ENCODE measurements around the gene ALPL. TPM values are rescaled to one million over a fixed set of nuclear protein-coding genes. Genes with fewer than 3 reads are reported as not detected.

The ALPL gene
- polyA plus RNA-seq, 1 donor from 2014 or later, result 0.42 TPM

GRCh38 chr1:21604208-21604957 lies 95.2 kb downstream of the ALPL start:
- Histone ChIP-seq H3K36me3 (ENCODE audit: insufficient read depth, low read length) (no peaks in the 10 kb centered on the region), H3K9ac (ENCODE audit: low read length) (no peak overlapping the region), H3K4me2 (ENCODE audit: low read length) (no peak overlapping the region), H2AFZ (ENCODE audit: low read depth, low read length) (no peak overlapping the region), H3K9me2 (ENCODE audit: insufficient read depth, low read length) (no peaks in the 10 kb centered on the region), H3K9me3 (ENCODE audit: low read length) (no peaks in the 10 kb centered on the region), H3K27ac (ENCODE audit: low read length) (no peak overlapping the region), H3K79me2 (replicated peaks; ENCODE audit: insufficient read depth, low read length) (no peaks in the 10 kb centered on the region), H3K27me3 (ENCODE audit: insufficient read depth, low read depth, low read length) (no peaks in the 10 kb centered on the region), H3K4me3 (ENCODE audit: low read length) (no peak overlapping the region), H3F3A (ENCODE audit: insufficient read depth, low read length, poor library complexity, severe bottlenecking) (no peaks in the 10 kb centered on the region), H4K20me1 (ENCODE audit: insufficient read depth) (no peaks in the 10 kb centered on the region)
- TF ChIP-seq REST (IDR thresholded peaks at IDR 0.05; ENCODE audit: borderline replicate concordance) (no peak), EP300 (conservative IDR thresholded peaks at IDR 0.05; ENCODE audit: poor library complexity, severe bottlenecking) (no peak), POLR2AphosphoS5 (IDR thresholded peaks at IDR 0.05) (no peak), TAF1 (IDR thresholded peaks at IDR 0.05; ENCODE audit: low read depth) (no peak), CTCF (IDR thresholded peaks at IDR 0.05; ENCODE audit: poor library complexity, severe bottlenecking) (no peak), SMC3 (conservative IDR thresholded peaks at IDR 0.05; ENCODE audit: poor library complexity) (no peak), RAD21 (conservative IDR thresholded peaks at IDR 0.05) (no peak), EZH2 (IDR thresholded peaks at IDR 0.05; ENCODE audit: borderline replicate concordance, insufficient read depth, low read length, poor library complexity, severe bottlenecking) (no peak), MXI1 (conservative IDR thresholded peaks at IDR 0.05; ENCODE audit: poor library complexity, severe bottlenecking) (no peak)

GRCh38 chr1:21605012-21605715 lies 95.9 kb downstream of the ALPL start:
- TF ChIP-seq TAF1 (IDR thresholded peaks at IDR 0.05; ENCODE audit: low read depth) (no peak), RAD21 (conservative IDR thresholded peaks at IDR 0.05) (no peak), POLR2AphosphoS5 (IDR thresholded peaks at IDR 0.05) (no peak), CTCF (IDR thresholded peaks at IDR 0.05; ENCODE audit: poor library complexity, severe bottlenecking) (no peak), MXI1 (conservative IDR thresholded peaks at IDR 0.05; ENCODE audit: poor library complexity, severe bottlenecking) (no peak), SMC3 (conservative IDR thresholded peaks at IDR 0.05; ENCODE audit: poor library complexity) (no peak)
- H3K9ac ChIP-seq (ENCODE audit: low read length), result no peak overlapping the region
- H3K9me2 ChIP-seq (ENCODE audit: insufficient read depth, low read length), result no peaks in the 10 kb centered on the region
- no peak overlapping the region for H2AFZ ChIP-seq (ENCODE audit: low read depth, low read length)
- no peak overlapping the region for H3K4me3 ChIP-seq (ENCODE audit: low read length)
- H3K27me3 ChIP-seq (ENCODE audit: insufficient read depth, low read depth, low read length), result no peaks in the 10 kb centered on the region
- no peak overlapping the region for H3K27ac ChIP-seq (ENCODE audit: low read length)
- no peaks in the 10 kb centered on the region for H3F3A ChIP-seq (ENCODE audit: insufficient read depth, low read length, poor library complexity, severe bottlenecking)
- no peaks in the 10 kb centered on the region for H3K9me3 ChIP-seq (ENCODE audit: low read length)
- H3K36me3 ChIP-seq (ENCODE audit: insufficient read depth, low read length), result no peaks in the 10 kb centered on the region
- H4K20me1 ChIP-seq (ENCODE audit: insufficient read depth), result no peaks in the 10 kb centered on the region
- H3K4me2 ChIP-seq (ENCODE audit: low read length), result no peak overlapping the region
- H3K79me2 ChIP-seq (replicated peaks; ENCODE audit: insufficient read depth, low read length), result no peaks in the 10 kb centered on the region

All from neural cell (in vitro differentiated cells).